ENCODE results near the gene PICK1.
A peak's percentile ranks its signal among the peaks of the same experiment; 100 is the strongest.

PICK1 gene

GRCh38 chr22:38016182-38017151 lies 40.7 kb upstream of the PICK1 start:
- ChIA-PET POLR2A (interaction anchor here (0.6 kb wide), 1 partner anchor 358 kb away, joined by 5 read pairs; the partner anchor contains the start of gene PDXP), CTCF (interaction anchor here (0.6 to 1.3 kb wide), 4 partner anchors 11 to 704 kb away, joined by 3 to 5 read pairs (median 4); no protein-coding TSS in a partner anchor)
- Histone ChIP-seq H3K4me1 (ENCODE audit: control insufficient read depth, insufficient read depth, low read length) (no peaks in the 10 kb centered on the region), H3K27ac (ENCODE audit: extremely low read depth, low read depth, low read length) (no peak overlapping the region), H3K9me3 (ENCODE audit: control insufficient read depth, insufficient read depth, low read depth, low read length) (no peaks in the 10 kb centered on the region), H3K4me3 (ENCODE audit: low read depth, low read length) (no peak overlapping the region), H3K36me3 (ENCODE audit: control insufficient read depth in 2 of 2, insufficient read depth in 1 of 2, low read length in 2 of 2) (no peaks in the 10 kb centered on the region)
- TF ChIP-seq ZNF138 (tag by site-specific recombination; IDR thresholded peaks at IDR 0.05; ENCODE audit: borderline replicate concordance) = no peak
- no peak for TF ChIP-seq ZNF16 (tag by site-specific recombination; IDR thresholded peaks at IDR 0.05; ENCODE audit: low read depth)
- peak; percentile 91 for TF ChIP-seq ZBTB11 (tag by site-specific recombination; conservative IDR thresholded peaks at IDR 0.05; ENCODE audit: low read depth)
- no peak for TF ChIP-seq GLI2 (tag by site-specific recombination; IDR thresholded peaks at IDR 0.05; ENCODE audit: borderline replicate concordance, low read depth)
- TF ChIP-seq KLF7 (tag by site-specific recombination; IDR thresholded peaks at IDR 0.05; ENCODE audit: borderline replicate concordance) = no peak
- TF ChIP-seq ZNF707 (tag by site-specific recombination; IDR thresholded peaks at IDR 0.05) = no peak

- TF ChIP-seq MYNN (tag by site-specific recombination; IDR thresholded peaks at IDR 0.05; ENCODE audit: borderline replicate concordance) (no peak), ZNF221 (tag by site-specific recombination; IDR thresholded peaks at IDR 0.05; ENCODE audit: borderline replicate concordance) (no peak), ZNF155 (tag by site-specific recombination; IDR thresholded peaks at IDR 0.05) (no peak), KLF10 (tag by site-specific recombination; IDR thresholded peaks at IDR 0.05) (no peak), HOXC10 (CRISPR knock-in tag; IDR thresholded peaks at IDR 0.05) (no peak), ZNF530 (tag by site-specific recombination; IDR thresholded peaks at IDR 0.05; ENCODE audit: low read depth) (no peak), TRIM28 (IDR thresholded peaks at IDR 0.05; ENCODE audit: borderline replicate concordance, low read length) (no peak), ZBTB6 (tag by site-specific recombination; IDR thresholded peaks at IDR 0.05) (0 out of 2 replicates have a peak, but pooled peaks have one; percentile 11), SETDB1 (IDR thresholded peaks at IDR 0.05; ENCODE audit: insufficient read length, low read length) (no peak), ZSCAN30 (tag by site-specific recombination; IDR thresholded peaks at IDR 0.05) (no peak), RBAK (tag by site-specific recombination; IDR thresholded peaks at IDR 0.05) (no peak), CTCF (tag by site-specific recombination; IDR thresholded peaks at IDR 0.05) (no peak), KLF7 (tag by site-specific recombination; IDR thresholded peaks at IDR 0.05; ENCODE audit: borderline replicate concordance) (no peak), ZBTB17 (tag by site-specific recombination; IDR thresholded peaks at IDR 0.05) (peak; percentile 40; the same call in 1 of the 2 replicates), GLIS1 (tag by site-specific recombination; IDR thresholded peaks at IDR 0.05) (0 out of 2 replicates have a peak, but pooled peaks have one; percentile 16), ZEB2 (tag by site-specific recombination; IDR thresholded peaks at IDR 0.05) (no peak), ZNF112 (tag by site-specific recombination; IDR thresholded peaks at IDR 0.05) (no peak), ZNF521 (tag by site-specific recombination; IDR thresholded peaks at IDR 0.05) (no peak), ZNF785 (tag by site-specific recombination; IDR thresholded peaks at IDR 0.05) (no peak), ZSCAN4 (tag by site-specific recombination; IDR thresholded peaks at IDR 0.05) (no peak), ZNF558 (tag by site-specific recombination; IDR thresholded peaks at IDR 0.05) (no peak)
- POLR2A ChIA-PET = interaction anchor here (0.6 kb wide), 1 partner anchor 359 kb away, joined by 5 read pairs; the partner anchor contains the start of gene PDXP
- CTCF ChIA-PET = interaction anchor here (0.6 to 1.3 kb wide), 6 partner anchors 12 to 703 kb away, joined by 3 to 5 read pairs (median 3); no protein-coding TSS in a partner anchor
Observed at GRCh38 chr22:38017272-38017920, 39.8 kb upstream of the PICK1 start.

More at GRCh38 chr22:38017272-38017920, 39.8 kb upstream of the PICK1 start:
- no peaks in the 10 kb centered on the region for H3K4me1 ChIP-seq (ENCODE audit: control insufficient read depth, insufficient read depth, low read length)
- no peak overlapping the region for H3K27ac ChIP-seq (ENCODE audit: extremely low read depth, low read depth, low read length)
- no peaks in the 10 kb centered on the region for H3K9me3 ChIP-seq (ENCODE audit: control insufficient read depth, insufficient read depth, low read depth, low read length)
- no peaks in the 10 kb centered on the region for H3K36me3 ChIP-seq (ENCODE audit: control insufficient read depth in 2 of 2, insufficient read depth in 1 of 2, low read length in 2 of 2)
- H3K4me3 ChIP-seq (ENCODE audit: low read depth, low read length) = no peak overlapping the region
